ENCODE data around the gene AFF1. TPM values are rescaled to one million over a fixed set of nuclear protein-coding genes. Genes with fewer than 3 reads are reported as not detected.
A peak's percentile ranks its signal among the peaks of the same experiment; 100 is the strongest.
"Not testable (repeated sequence)": the region's sequence is repeated elsewhere in the genome, so short reads cannot be mapped to it uniquely, and the experiment has no call there.

The AFF1 gene
- total and polyA plus RNA-seq, 7 experiments from 2014 or later, result 20.8 to 88.6 (median 66.8) TPM

DNA sequence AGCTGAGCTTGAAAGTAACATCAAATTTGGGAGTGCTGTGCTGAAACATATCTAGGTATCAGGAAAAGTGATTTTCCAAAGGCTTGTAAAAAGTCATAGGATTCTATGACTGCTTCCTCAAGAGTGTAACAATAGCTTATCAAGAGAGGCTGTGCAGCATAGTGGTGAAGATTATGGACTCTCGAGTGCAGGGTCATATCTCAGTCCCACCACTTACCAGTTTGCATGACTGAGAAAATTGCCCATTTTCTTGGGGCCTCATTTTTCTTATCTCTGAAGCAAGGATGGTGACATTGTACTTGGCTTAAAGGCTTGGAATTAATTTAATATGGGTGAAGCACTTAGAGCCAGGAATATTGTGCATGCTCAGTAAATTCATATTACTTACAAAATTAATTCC is 57.2 kb downstream of the AFF1 start:
- intact Hi-C loops (cut with micrococcal nuclease), result loop anchor here in 1 of 2 donors (5.0 kb wide), 1 partner anchor 35 kb away; no protein-coding TSS in a partner anchor
- Histone ChIP-seq H3K36me3 (ENCODE audit: control insufficient read depth in 2 of 3, insufficient read depth in 3 of 3, low read length in 3 of 3) (no peaks in the 10 kb centered on the region), H3K4me1 (ENCODE audit: control insufficient read depth in 2 of 2, insufficient read depth in 2 of 2, low read length in 2 of 2) (no peaks in the 10 kb centered on the region), H3K27me3 (ENCODE audit: control insufficient read depth in 2 of 2, insufficient read depth in 2 of 2, low read length in 2 of 2) (no peaks in the 10 kb centered on the region), H3K9me3 (ENCODE audit: control insufficient read depth in 2 of 3, low read length in 3 of 3) (no peaks in the 10 kb centered on the region), H3K4me3 (ENCODE audit: low read length) (no peak overlapping the region), H3K27ac (ENCODE audit: low read depth, low read length) (no peak overlapping the region)
- ChIA-PET CTCF (no interaction called here), POLR2A (interaction anchor here (1.4 kb wide), 1 partner anchor 14 kb away, joined by 5 read pairs; no protein-coding TSS in a partner anchor)
- Mint-ChIP-seq H3K27ac (no peak overlapping the region), H3K4me1 (peaks cover 0 to 14% (median 10%) of the 10 kb centered on the region in 7 donors), H3K9me3 (peaks cover 0 to 2% (median 0%) of the 10 kb centered on the region in 11 donors), H3K27me3 (no peaks in the 10 kb centered on the region), H3K4me3 (no peak overlapping the region), H3K36me3 (peaks cover 5 to 22% (median 21%) of the 10 kb centered on the region in 5 donors)
- DNase-seq (no peak), ATAC-seq (no peak)

DNA sequence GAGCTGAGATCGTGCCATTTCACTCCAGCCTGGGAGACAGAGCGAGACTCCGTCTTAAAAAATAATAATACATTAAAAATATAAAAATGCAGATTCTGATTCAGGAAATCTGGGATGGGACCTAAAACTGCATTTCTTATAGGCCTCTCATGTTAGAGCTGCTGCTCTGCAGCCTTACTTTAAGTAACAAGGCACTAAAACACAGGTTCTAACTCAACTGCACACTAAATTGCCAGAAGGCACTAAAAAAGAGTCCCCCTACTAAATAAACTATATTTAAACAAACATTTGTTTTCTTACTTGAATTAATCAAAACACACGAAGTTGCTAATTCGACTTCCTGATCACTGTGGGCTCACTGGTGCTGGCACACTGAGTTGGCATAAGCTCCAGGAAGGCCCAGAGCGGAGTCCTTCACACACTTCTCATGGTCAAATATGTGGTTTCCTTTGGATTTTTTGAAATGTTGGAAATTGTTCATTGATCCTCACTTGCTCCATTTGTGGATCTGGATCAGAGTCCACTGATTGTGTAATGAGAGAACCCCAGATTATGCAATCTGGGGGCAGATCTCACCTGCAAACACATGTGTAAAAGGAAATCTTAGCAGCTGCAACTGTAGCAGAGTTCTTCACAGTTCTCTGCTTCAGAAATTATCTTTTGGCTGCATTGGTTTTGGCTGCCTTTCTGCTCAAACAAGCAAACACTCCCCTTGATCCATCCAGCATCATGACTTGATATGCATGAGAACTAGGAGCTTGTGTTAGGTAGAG is 59.3 kb downstream of the AFF1 start:
- Mint-ChIP-seq H3K27ac (peak overlapping the region in 1 of 9 donors; percentile 52), H3K27me3 (no peaks in the 10 kb centered on the region), H3K36me3 (peaks cover 0 to 11% (median 9%) of the 10 kb centered on the region in 5 donors), H3K9me3 (peaks cover 0 to 2% (median 0%) of the 10 kb centered on the region in 11 donors), H3K4me1 (peaks cover 7 to 23% (median 15%) of the 10 kb centered on the region in 7 donors), H3K4me3 (no peak overlapping the region)
- H3K27ac ChIP-seq (ENCODE audit: low read depth, low read length), result no peak overlapping the region
- H3K4me3 ChIP-seq (ENCODE audit: low read length), result no peak overlapping the region
- no peaks in the 10 kb centered on the region for H3K9me3 ChIP-seq (ENCODE audit: control insufficient read depth in 2 of 3, low read length in 3 of 3)
- H3K27me3 ChIP-seq (ENCODE audit: control insufficient read depth in 2 of 2, insufficient read depth in 2 of 2, low read length in 2 of 2), result no peaks in the 10 kb centered on the region
- CTCF ChIA-PET, result no interaction called here
- ATAC-seq, result no peak
- POLR2A ChIA-PET, result interaction anchor here (0.6 to 1.3 kb wide), 3 partner anchors 12 to 55 kb away, joined by 3 to 4 read pairs (median 4); no protein-coding TSS in a partner anchor
- DNase-seq, result no peak
- intact Hi-C loops (cut with micrococcal nuclease), result loop anchor here in 1 of 2 donors (5.0 kb wide), 1 partner anchor 37 kb away; no protein-coding TSS in a partner anchor
- no peaks in the 10 kb centered on the region for H3K4me1 ChIP-seq (ENCODE audit: control insufficient read depth in 2 of 2, insufficient read depth in 2 of 2, low read length in 2 of 2)
- no peaks in the 10 kb centered on the region for H3K36me3 ChIP-seq (ENCODE audit: control insufficient read depth in 2 of 3, insufficient read depth in 3 of 3, low read length in 3 of 3)

DNA sequence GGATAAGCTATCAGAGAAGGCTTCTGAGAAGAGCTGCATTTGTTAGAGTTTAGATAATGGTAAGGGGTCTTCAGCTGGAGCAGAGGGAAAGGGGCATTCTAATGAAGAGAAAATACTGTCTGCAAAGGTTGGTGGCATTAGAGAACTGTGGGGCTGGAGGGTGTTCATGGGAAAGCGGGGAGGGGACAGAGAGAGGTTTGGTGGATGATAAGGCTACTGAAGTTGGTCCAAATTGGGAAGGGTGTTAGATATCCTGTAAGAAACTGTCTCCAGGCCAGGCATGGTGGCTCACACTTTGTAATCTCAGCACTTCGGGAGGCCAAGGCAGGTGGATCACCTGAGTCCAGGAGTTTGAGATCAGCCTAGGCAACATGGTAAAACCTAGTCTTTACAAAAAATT is 59.9 kb downstream of the AFF1 start:
- Histone ChIP-seq H3K27me3 (ENCODE audit: control insufficient read depth in 2 of 2, insufficient read depth in 2 of 2, low read length in 2 of 2) (no peaks in the 10 kb centered on the region), H3K4me1 (ENCODE audit: control insufficient read depth in 2 of 2, insufficient read depth in 2 of 2, low read length in 2 of 2) (peaks cover 0 to 4% of the 10 kb centered on the region in 2 donors), H3K4me3 (ENCODE audit: low read length) (no peak overlapping the region), H3K9me3 (ENCODE audit: control insufficient read depth in 2 of 3, low read length in 3 of 3) (no peaks in the 10 kb centered on the region), H3K27ac (ENCODE audit: low read depth, low read length) (no peak overlapping the region), H3K36me3 (ENCODE audit: control insufficient read depth in 2 of 3, insufficient read depth in 3 of 3, low read length in 3 of 3) (no peaks in the 10 kb centered on the region)
- Mint-ChIP-seq H3K9me3 (peaks cover 0 to 2% (median 0%) of the 10 kb centered on the region in 11 donors), H3K27me3 (no peaks in the 10 kb centered on the region), H3K4me1 (peaks cover 11 to 27% (median 20%) of the 10 kb centered on the region in 7 donors), H3K36me3 (peaks cover 0 to 6% (median 5%) of the 10 kb centered on the region in 5 donors), H3K27ac (peak overlapping the region in 1 of 9 donors; percentile 52), H3K4me3 (no peak overlapping the region)
- ATAC-seq (no peak), DNase-seq (no peak)
- ChIA-PET CTCF (no interaction called here), POLR2A (interaction anchor here (0.9 to 1.3 kb wide), 2 partner anchors 12 to 56 kb away, joined by 4 read pairs; no protein-coding TSS in a partner anchor)
- intact Hi-C loops (cut with micrococcal nuclease), result loop anchor here in 1 of 2 donors (5.0 kb wide), 1 partner anchor 37 kb away; no protein-coding TSS in a partner anchor

DNA sequence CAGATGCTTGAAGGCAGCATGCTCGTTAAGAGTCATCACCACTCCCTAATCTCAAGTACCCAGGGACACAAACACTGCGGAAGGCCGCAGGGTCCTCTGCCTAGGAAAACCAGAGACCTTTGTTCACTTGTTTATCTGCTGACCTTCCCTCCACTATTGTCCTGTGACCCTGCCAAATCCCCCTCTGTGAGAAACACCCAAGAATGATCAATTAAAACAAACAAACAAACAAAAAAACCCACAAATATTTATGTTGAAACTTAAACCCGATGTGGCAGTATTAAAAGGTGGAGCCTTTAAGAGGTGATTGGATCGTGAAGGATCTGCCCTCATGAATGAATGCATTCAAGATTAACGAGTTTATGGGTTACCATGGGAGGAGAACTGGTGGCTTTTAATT is 61.7 kb downstream of the AFF1 start:
- intact Hi-C loops (cut with micrococcal nuclease); H3K36me3 ChIP-seq (ENCODE audit: control insufficient read depth in 2 of 3, insufficient read depth in 3 of 3, low read length in 3 of 3); H3K27ac Mint-ChIP-seq; H3K27ac ChIP-seq (ENCODE audit: low read depth, low read length); POLR2A ChIA-PET; H3K9me3 Mint-ChIP-seq; DNase-seq; H3K27me3 Mint-ChIP-seq; ATAC-seq; CTCF ChIA-PET; H3K9me3 ChIP-seq (ENCODE audit: control insufficient read depth in 2 of 3, low read length in 3 of 3); H3K4me3 ChIP-seq (ENCODE audit: low read length); H3K4me3 Mint-ChIP-seq; H3K36me3 Mint-ChIP-seq; H3K4me1 ChIP-seq (ENCODE audit: control insufficient read depth in 2 of 2, insufficient read depth in 2 of 2, low read length in 2 of 2); H3K27me3 ChIP-seq (ENCODE audit: control insufficient read depth in 2 of 2, insufficient read depth in 2 of 2, low read length in 2 of 2): not testable (repeated sequence)
- H3K4me1 Mint-ChIP-seq, result peaks cover 19 to 39% (median 33%) of the 10 kb centered on the region in 7 donors

DNA sequence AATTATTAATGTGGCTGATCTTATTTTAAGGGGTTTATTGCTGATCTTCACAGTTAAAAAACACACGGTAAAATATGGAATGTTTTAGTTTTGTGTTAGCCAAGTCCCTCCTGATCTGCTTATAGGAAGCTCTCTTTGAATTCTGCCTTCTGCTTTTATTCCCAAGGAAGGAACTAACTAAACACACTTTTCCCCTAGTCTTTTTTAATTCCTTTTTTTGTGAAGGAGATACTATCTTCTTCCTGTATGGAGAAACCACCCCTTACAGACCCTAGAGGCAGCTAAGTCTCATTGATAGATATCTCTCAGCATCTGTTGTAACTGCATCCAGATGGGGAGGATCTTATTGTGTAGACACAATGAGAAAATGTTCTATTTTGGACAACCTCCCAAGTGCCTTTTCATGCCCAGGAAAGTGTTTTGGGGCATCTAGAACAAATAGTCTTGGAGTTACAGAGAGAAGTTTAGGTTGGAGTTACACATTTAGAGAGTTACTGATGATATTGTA is 64.4 kb downstream of the AFF1 start:
- Mint-ChIP-seq H3K4me3 (no peak overlapping the region), H3K27me3 (no peaks in the 10 kb centered on the region), H3K27ac (peak overlapping the region in 7 of 9 donors; percentile 2 to 74 (median 9)), H3K36me3 (peaks cover 0 to 7% (median 6%) of the 10 kb centered on the region in 5 donors), H3K4me1 (peaks cover 22 to 47% (median 38%) of the 10 kb centered on the region in 7 donors), H3K9me3 (peaks cover 0 to 2% (median 0%) of the 10 kb centered on the region in 11 donors)
- no peaks in the 10 kb centered on the region for H3K27me3 ChIP-seq (ENCODE audit: control insufficient read depth in 2 of 2, insufficient read depth in 2 of 2, low read length in 2 of 2)
- H3K4me1 ChIP-seq (ENCODE audit: control insufficient read depth in 2 of 2, insufficient read depth in 2 of 2, low read length in 2 of 2), result peaks cover 5 to 7% of the 10 kb centered on the region in 2 donors
- no peaks in the 10 kb centered on the region for H3K36me3 ChIP-seq (ENCODE audit: control insufficient read depth in 2 of 3, insufficient read depth in 3 of 3, low read length in 3 of 3)
- intact Hi-C loops (cut with micrococcal nuclease), result no loop called here
- ATAC-seq (no peak), DNase-seq (no peak)
- H3K27ac ChIP-seq (ENCODE audit: low read depth, low read length), result no peak overlapping the region
- POLR2A ChIA-PET, result interaction anchor here (1.6 kb wide), 1 partner anchor 65 kb away, joined by 4 read pairs; the partner anchor contains the start of gene AFF1
- CTCF ChIA-PET, result interaction anchor here (1.1 kb wide), 1 partner anchor 20 kb away, joined by 3 read pairs; no protein-coding TSS in a partner anchor
- H3K9me3 ChIP-seq (ENCODE audit: control insufficient read depth in 2 of 3, low read length in 3 of 3), result no peaks in the 10 kb centered on the region
- no peak overlapping the region for H3K4me3 ChIP-seq (ENCODE audit: low read length)

DNA sequence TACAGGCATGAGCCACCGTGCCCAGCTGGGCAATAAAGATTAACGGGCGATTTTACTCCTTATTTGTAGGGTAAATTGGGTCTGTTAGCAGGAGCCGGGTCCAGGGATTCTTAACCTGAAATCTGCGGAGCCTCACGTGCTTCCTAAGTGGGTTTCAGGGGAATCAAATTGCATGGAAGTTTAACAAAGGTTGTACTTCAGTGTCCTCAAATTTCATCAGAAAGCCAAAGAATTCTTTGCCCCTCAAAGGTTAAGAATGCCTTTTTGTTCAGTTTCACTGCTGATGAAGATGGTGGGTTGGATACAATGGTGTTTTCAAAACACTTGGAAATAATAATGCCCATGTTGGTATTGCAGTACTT is 67.9 kb downstream of the AFF1 start:
- H3K4me1 ChIP-seq (ENCODE audit: control insufficient read depth in 2 of 2, insufficient read depth in 2 of 2, low read length in 2 of 2), result peaks cover 12 to 21% of the 10 kb centered on the region in 2 donors
- ChIA-PET CTCF (no interaction called here), POLR2A (interaction anchor here (7.5 kb wide), 1 partner anchor 66 kb away, joined by 193 read pairs; the partner anchor contains the start of gene AFF1)
- H3K4me3 ChIP-seq (ENCODE audit: low read length), result no peak overlapping the region
- no peaks in the 10 kb centered on the region for H3K9me3 ChIP-seq (ENCODE audit: control insufficient read depth in 2 of 3, low read length in 3 of 3)
- H3K27me3 ChIP-seq (ENCODE audit: control insufficient read depth in 2 of 2, insufficient read depth in 2 of 2, low read length in 2 of 2), result no peaks in the 10 kb centered on the region
- Mint-ChIP-seq H3K36me3 (peaks cover 0 to 2% (median 0%) of the 10 kb centered on the region in 5 donors), H3K27ac (peak overlapping the region in 1 of 9 donors; percentile 97), H3K9me3 (no peaks in the 10 kb centered on the region), H3K4me1 (peaks cover 32 to 65% (median 53%) of the 10 kb centered on the region in 7 donors), H3K27me3 (no peaks in the 10 kb centered on the region), H3K4me3 (no peak overlapping the region)
- intact Hi-C loops (cut with micrococcal nuclease), result loop anchor here (10.0 kb wide), 3 partner anchors 422 to 1452 kb away; partner anchors contain the start of genes HERC5 (in 1 of the 2) and NUDT9 (in 1 of the 2)
- H3K36me3 ChIP-seq (ENCODE audit: control insufficient read depth in 2 of 3, insufficient read depth in 3 of 3, low read length in 3 of 3), result peaks cover 0 to 9% (median 0%) of the 10 kb centered on the region in 3 experiments
- no peak overlapping the region for H3K27ac ChIP-seq (ENCODE audit: low read depth, low read length)
- ATAC-seq, result no peak
- no peak for DNase-seq

All from naive thymus-derived CD4-positive, alpha-beta T cell (primary cell).